CD4-positive, alpha-beta T cell treated with Interleukin-1 beta for 1 hour (primary cell): ENCODE measurements around the gene ELAC1.
"Not testable (repeated sequence)": the region's sequence is repeated elsewhere in the genome, so short reads cannot be mapped to it uniquely, and the experiment has no call there.

Experiments
- DNase-seq, 2 donors: peaks; one replicate each; pipeline ENCODE4 v3.0.0-alpha.2; 2020 to 2022

ELAC1 gene

DNA sequence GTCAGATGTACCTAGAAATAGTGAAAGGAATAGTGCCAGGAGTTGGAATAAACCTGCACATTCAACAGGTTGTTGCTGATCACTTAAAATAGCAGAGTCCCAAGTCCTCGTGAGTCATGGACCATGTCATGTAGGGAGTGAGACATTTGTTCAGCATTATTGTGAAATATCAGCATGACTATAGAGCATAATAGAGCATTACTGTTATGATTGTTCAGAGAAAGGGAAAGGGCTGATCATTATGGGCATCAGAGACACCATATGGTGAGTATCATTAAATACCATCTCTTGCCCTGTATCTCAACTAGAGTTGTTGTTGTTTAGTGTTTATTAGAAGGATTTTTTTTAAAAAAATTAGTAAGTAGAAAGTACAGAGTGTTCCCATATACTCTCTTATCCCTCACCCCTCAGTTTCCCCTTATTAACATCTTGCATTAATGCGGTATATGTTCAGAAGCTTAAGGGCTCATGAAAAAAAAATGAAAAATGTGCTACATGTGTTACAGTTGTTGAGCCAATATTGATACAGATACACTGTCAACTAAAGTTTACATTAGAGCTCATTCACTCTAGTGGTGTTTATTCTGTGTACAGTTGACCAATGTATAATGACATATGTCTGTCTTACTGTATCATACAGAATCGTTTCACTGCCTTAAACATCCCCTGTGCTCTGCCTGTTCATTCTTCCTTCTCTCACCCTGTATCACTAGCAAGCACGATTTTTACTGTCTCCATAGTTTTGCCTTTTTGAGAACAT, 5.7 kb downstream of the ELAC1 start:
- no peak for DNase-seq

DNA sequence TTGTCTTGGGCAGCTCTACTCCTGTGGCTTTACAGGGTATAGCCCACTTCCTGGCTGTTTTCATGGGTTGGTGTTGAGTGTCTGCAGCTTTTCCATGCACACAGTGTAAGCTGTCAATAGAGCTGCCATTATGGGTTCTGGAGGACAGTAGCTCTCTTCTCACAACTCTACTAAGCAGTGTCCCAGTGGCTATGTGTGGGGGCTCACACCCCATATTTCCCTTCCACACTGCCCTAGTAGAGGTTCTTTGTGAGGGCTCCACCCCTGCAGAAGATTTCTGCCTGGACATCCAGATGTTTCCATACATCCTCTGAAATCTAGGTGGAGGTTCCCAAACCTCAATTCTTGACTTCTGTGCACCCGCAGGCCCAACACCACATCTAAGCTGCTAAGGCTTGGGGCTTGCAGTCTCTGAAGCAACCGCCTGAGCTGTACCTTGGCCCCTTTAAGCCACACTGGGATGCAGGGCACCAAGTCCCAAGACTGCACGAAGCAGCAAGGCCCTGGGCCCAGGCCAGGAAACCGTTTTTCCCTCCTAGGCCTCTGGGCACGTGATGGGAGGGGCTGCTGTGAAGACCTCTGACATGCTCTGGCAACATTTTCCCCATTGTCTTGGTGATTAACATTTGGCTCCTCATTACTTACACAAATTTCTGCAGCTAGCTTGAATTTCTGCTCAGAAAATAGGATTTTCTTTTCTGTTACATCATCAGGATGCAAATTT, 9.4 kb downstream of the ELAC1 start:
- no peak for DNase-seq

DNA sequence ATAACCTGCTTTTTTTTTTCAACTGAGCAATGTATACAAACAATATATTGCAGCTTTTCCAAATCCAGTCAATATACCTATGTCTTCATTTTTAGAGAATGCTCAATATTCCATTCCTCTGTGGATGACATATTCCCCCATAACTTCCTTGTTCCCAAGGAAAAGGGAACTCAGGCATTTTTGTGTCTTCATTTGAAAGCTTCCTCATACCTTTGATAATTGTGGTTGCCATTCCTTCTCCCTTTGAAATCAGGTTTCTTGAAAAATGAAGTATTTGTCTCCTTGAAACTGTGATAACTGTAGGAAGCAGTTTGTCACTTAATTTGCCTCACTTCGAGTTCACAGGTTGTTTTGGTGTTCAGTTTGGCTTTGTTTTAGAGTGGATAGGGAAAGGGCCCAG, 13.5 kb downstream of the ELAC1 start:
- DNase-seq = no peak

DNA sequence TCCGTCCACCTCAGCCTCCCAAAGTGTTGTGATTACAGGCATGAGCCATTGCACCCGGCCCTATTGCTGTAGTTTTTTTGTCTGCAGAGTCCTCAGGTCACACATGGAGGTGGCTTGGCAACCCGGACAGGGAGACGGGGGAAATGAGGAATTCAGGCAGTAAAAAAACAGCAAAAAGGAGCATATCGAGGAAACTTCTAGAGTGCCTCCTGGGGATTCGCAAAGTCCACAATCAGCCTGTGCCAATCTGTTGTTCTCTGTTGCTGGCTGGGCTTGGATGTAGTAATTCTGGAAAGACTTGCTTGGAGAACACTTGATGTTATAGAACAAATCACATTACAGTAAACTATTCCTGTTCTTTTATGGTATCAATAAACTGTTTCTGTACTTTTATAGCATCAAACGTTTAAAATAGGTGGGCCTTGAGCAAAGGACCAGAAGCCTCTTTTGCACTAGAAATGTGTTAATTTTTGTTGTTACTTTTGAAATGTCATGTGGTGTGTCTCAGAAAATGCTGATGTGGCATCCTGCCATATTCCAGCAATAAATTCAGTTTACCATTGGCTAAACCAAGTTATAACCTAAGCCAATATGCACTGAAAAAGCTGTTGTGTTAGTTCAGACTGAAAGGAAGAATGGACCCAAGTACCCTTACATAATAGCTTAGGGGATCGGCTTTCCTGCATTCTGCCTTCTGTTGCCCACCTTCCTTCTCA, 14.4 kb downstream of the ELAC1 start:
- no peak for DNase-seq

DNA sequence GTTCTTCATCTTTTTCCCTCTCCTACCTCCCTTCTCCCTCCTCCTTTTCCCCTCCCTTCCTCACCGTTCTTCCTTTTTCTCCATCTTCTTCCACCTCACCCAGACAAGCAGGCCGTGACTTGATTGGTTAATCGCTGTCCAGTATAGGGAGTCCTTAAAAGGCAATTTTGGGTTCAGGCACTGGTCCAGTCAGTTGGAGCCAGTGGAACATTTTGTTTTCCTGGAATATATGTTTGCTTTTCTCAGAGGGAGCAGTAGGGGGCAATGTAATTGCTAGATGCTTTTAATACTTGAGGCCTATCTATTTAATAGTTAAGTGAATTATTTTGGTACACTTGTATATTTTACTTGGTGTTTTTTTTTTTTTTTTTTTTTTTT, 15.0 kb downstream of the ELAC1 start:
- no peak for DNase-seq

DNA sequence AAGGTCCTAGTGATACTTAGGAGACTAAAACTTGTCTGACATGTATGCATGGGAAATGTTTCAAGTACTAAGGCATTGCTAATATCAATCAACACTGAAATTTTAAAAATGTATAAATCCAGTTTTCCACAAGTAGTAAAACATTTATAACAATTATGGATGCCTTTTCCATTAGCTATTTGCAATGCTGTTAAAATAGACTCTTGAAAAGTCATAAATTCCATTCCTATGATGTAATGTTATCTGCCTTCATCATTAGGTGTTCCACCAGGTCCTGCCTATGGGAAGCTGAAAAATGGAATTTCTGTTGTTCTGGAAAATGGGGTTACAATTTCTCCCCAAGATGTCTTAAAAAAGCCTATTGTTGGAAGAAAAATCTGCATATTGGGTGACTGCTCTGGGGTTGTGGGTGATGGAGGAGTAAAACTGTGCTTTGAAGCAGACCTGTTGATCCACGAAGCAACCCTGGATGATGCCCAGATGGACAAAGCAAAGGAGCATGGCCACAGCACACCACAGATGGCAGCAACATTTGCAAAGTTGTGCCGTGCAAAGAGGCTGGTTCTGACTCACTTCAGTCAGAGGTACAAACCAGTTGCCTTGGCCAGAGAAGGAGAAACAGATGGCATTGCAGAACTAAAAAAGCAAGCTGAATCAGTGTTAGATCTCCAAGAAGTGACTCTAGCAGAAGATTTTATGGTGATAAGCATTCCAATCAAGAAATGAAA, 18.7 kb downstream of the ELAC1 start:
- no peak for DNase-seq

DNA sequence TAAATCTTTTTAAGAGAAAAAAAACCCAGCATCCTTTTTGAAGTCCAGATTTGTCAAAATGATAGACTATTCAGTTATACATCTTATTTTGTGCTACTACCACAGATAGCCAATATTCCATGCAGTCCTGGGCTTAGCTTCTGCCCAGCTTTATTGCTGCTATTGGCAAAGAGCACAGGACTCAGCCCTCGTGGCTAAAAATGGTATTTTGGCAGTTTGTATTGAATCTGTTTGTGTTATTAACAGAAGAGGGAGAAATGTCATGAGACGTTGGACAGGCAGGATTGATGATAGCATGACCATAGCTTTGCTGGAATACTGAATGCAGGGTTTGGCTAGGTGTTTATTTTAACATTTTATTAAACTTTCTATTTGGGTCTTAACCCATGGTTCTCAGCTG, 19.4 kb downstream of the ELAC1 start:
- DNase-seq = no peak

DNA sequence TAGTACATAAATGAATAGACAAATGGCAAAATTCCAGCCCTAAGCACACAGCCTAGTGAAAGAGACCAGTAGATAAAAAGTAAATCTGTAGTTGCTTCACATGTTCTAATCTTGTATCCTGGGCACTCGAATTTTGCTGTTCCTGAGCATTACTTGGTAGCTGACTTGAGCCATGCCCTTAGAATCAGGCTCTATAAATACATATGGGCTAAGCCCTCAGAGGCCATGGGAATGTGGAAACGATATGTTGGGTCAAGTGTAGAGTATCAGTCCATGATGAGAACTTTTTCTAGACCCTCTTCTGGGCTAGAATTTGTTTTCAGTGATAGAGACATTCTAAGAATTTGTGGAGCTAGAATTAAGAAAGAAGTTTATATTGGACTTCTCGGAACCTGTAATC, 21.9 kb downstream of the ELAC1 start:
- DNase-seq = no peak

DNA sequence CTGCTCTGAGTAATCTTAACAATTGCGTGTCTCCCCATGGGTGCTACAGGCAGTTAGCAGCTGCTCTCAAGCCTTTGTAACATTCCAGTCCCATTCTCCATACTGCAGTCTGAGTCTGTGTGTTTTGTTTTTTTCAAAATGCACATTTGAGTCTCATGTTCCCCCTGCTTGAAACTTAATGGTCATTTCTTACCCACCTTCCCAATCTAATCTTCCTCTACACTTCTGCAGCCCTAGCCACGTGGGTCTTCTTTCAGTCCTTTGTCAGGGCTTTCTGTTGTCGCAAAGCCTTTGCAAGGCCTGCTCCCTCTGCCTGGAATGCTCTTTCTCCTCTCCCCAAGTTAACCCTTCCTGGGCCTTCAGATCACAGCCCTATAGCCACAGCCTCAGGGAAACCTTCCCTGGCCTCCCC, 24.5 kb downstream of the ELAC1 start:
- DNase-seq = no peak

DNA sequence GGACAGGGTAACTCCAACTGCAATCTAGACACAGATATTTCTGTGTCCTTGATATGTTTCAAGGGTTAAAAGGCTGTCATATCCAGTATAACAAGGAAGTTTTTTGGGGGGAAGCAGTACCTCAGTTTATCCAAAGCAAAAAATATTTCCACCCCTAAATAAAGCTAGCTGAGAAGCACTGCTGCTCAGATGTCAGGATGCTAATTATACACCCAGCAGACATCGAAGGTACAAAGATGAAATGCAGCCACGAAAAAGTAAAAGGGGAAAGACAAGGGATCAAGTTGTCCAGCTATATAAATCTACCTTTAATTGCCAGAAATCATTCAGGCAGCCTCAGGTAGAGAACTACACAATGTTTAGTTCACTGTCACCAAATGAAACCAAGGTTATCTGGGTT, 26.2 kb downstream of the ELAC1 start:
- DNase-seq = no peak

DNA sequence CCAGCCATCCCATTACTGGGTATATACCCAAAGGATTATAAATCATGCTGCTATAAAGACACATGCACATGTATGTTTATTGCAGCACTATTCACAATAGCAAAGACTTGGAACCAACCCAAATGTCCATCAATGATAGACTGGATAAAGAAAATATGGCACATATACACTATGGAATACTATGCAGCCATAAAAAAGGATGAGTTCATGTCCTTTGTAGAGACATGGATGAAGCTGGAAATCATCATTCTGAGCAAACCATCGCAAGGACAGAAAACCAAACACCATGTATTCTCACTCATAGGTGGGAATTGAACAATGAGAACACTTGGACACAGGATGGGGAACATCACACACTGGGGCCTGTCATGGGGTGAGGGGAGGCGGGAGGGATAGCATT, 35.3 kb downstream of the ELAC1 start:
- not testable (repeated sequence) for DNase-seq

DNA sequence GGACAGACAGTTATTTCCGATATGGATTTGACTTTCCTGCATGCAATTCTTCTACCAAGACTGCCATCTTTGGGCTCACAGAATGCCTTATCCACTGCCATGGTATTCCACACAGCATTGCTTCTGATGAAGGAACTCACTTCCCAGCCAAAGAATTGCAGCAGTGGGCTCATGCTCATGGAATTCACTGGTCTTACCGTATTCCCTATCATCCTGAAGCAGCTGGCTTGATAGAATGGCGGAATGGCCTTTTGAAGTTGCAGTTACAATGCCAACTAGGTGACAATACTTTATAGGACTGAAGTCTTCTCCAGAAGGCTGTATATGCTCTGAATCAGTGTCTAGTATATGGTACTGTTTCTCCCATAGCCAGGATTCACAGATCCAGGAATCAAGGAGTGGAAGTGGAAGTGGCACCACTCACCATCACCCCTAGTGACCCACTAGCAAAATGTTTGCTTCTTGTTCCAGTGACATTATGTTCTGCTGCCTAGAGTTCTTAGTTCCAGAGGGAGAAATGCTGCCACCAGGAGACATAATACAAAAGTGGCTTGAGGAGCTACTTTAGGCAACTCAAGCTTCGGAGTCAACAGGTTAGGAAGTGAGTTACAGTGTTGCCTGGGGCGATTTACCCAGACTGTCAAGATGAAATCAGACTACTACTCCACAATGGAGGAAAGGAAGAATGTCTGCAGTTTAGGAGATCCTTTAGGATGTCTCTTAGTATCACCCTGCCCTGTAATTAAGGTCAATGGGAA, 38.4 kb downstream of the ELAC1 start:
- no peak for DNase-seq

DNA sequence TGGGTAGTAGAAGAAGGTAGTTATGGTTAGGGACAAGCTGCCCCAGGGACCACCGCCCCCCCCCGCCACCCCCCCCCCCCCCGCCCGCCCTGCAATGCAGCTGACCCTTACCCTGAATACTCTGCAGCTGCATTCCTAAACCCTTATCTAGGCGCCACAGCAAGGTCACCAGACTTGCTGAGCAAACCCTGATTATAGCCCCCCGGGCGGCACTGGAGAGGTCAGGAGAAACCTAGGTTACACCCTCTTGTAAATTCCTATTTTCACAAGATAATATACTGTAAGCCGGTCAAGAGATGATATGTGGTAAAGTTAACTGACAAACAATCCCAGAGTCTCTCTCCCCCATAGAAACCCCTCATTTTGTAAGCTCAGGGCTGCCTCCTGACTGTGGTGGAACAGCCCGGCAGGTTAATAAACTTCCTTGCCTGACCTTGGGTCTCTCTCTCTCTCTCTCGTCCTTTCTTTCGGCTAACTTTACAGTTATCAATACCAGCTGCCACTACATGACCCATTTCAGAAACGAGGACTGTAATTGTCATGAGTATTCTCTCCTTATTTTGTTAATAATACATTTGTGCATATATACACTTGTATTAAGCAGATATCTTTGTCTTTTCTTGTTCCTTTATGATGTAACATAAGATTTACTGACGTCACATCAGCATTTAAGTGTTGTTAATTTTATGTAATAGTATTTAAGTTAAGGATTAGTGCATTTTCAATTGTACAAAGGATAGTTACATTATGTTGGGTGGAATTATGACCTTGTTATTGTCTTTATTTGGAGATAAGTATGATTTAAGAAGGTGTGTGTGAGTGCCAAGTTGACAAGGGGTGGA, 39.3 kb downstream of the ELAC1 start:
- DNase-seq = no peak

DNA sequence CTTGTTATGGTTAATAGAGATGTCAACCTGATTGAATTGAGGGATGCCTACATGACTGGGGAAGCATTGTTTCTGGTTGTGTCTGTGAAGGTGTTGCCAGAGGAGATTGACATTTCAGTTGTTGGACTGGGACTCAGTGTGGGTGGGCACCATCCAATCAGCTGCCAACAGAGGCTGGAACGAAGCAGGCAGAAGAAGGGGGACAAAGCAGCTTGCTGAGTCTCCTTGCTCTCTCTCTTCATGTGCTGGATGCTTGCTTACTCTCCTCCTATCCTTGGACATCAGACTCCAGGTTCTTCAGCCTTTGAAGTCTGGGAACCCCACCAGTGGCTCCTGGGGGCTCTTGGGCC, 39.9 kb downstream of the ELAC1 start:
- no peak for DNase-seq

DNA sequence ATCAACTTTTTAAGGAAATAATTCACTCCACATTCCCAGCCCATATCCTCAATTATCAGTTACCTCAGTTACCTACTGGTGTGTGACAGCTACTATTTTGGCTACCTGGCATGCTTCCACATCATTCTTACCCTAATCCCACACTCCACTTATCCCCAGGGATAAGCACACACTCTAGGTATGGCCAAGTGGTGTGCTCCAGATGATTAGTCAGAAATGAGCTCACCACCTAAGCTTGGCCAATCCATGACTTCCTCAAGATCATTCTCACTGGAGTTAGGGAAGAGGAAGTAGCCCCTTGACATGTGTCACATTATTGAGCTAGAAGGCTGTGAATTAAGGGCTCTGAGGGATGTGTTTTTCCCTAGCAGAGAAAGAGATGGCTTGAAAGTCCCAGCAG, 41.2 kb downstream of the ELAC1 start:
- DNase-seq = no peak

DNA sequence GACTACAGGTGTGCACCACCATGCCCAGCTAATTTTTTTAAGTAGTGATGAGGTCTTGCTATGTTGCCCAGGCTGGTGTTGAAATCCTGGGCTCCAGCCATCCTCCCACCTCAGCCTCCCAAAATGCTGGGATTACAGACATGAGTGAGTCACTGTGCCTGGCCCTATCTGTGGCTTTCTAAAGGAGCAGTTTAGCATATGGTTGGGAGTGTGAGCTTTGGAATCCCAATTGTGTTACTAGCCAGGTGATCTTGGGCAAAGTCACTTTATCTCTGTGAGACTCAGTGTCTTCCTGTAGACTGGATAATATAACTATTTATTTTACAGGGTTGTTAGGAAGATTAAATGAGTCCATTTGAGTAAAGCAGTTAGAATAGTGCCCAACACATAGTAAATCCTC, 42.4 kb downstream of the ELAC1 start:
- no peak for DNase-seq

DNA sequence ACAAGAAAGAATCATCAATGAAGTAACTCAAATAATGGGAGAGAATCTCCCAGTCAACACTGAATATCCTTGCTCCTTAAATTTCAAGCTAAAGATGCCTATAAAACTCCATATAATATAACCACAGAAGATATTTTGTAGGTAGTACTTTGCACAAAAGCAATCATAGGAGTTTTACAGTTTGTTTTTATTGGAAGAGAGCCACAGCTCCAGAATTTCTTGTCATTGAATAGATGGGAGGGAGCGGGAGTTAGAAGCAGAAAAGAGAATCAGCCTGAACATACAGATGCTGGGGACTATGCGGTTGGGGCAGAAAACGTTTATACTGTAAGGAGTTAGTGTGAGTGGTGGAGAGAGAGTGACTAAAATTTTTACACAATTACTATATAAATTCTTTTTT, 43.9 kb downstream of the ELAC1 start:
- no peak for DNase-seq

DNA sequence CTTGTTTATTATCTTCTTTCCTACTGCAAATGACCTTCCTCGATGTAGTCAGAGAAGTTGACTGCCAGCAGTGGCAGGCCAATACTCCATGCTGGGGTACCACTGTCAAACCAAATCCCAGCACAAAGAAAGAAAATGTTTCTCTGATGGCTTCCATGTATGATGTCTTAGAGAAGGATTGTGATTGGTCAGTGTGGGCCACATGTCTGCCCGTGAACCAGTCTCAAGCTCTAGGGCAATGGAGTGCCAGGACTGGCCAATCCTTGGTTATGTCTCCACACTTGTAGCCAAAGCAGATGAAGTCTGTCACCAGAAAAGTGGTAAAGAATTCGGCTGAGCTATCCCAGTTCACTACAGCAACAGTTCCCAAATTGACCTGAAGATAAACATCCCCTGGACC, 44.6 kb downstream of the ELAC1 start:
- no peak for DNase-seq

DNA sequence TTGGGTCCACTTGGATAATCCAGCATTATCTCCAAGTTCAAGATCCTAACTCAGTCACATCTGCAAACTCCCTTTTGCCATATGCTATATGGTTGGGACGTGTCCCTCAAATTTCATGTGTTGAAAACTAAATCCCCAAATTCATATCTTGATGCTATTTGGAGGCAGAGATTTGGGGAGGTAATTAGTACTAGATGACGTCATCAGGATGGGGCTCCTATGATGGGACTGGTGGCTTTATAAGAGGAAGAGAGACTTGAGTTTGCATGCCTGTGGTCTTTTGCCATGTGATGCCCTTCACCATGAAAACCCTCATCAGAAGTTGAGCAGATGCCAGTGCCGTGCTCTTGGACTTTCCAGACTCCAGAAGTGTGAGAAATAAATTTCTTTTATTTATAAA, 45.4 kb downstream of the ELAC1 start:
- DNase-seq = no peak

DNA sequence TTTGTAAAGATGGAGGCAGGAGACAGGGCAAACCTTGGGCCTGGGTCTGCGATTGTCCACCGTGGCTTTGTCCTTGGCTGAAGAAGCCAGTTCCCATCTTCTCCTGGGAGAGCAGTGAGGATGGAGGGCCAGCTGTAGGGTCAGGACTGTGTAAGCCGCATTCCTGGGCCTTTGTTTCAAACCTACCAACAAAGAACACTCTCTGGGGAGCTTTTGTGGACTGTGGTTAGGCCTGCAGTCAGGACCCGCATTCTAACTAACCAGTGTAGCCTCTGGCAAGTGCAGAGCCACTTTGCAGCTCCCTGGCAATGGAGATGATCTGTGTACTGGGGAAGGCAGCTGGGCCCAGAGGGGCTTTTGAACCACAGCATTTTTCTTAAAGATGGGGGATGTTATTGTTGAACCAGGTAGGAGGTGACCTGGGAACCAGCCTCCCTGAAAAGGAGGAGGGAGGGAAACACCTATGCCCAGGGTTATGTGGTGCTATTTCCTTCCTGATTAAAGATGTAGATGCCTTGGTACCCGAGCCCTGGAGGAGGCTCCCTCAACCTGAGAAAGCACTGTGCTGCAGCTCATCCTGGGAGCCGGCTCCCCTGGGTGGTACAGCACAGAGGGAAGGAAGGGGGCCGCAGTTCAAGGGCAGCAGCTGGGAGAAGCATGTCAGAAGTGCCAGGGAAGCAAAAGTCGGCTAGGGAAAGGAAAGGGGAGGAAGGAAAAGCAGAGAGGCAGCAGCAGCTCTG, 49.5 kb downstream of the ELAC1 start:
- DNase-seq = no peak

DNA sequence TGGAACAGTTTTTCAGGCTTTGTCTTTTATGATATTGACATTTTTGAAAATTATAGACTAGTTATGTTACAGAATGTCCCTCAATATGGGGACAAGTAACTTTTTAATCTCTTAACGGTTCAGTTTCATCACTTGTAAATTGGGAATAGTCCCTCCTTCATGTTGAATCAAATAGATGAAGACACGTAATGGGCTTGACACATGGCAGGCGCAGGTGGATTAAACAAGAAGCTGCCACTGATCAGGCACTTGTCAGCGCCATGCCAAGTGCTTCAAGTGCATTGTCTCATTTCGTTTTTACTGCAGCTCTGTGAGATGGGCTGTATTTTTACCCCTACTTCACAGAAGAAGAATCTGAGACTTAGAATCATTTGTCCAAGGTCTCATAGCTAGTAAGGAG, 52.7 kb downstream of the ELAC1 start:
- no peak for DNase-seq
